CD8-positive, alpha-beta memory T cell (primary cell): ENCODE data around the gene FGR. TPM values are rescaled to one million over a fixed set of nuclear protein-coding genes. Genes with fewer than 3 reads are reported as not detected.
A peak's percentile ranks its signal among the peaks of the same experiment; 100 is the strongest.

Experiments
- CTCF ChIA-PET: fragments of 350-600 bp; sonication (Branson Sonifier 250); formaldehyde crosslinking; loops from one replicate; lab custom pipeline; 2021; ENCODE audit warnings: antibody characterized with exemption; lab: Charles Lee
- POLR2A ChIA-PET: fragments of 350-600 bp; sonication (Branson Sonifier 250); formaldehyde crosslinking; loops from one replicate; lab custom pipeline; 2021; ENCODE audit warnings: antibody characterized with exemption; lab: Charles Lee
- DNase-seq, 5 donors: peaks; one replicate each; pipeline versions ENCODE4 v3.0.0 to v3.0.0-alpha.2; 2020 to 2022; ENCODE audit warnings: mixed read lengths in 1 of 5
- H3K27ac ChIP-seq: one replicate; pipeline ENCODE4 v1.7.0; 2013; ENCODE audit warnings: low read depth, mild to moderate bottlenecking, low read length, moderate library complexity
- H3K27me3 ChIP-seq: 2 replicates; pipeline ENCODE4 v1.7.0; 2013; ENCODE audit warnings: low read length, mild to moderate bottlenecking; ENCODE audit not compliant: insufficient read depth, poor library complexity, severe bottlenecking
- H3K36me3 ChIP-seq: 2 replicates; pipeline ENCODE4 v1.7.0; 2013; ENCODE audit warnings: mild to moderate bottlenecking, low read length, moderate library complexity; ENCODE audit not compliant: insufficient read depth
- H3K4me1 ChIP-seq: 2 replicates; pipeline ENCODE4 v1.7.0; 2013; ENCODE audit warnings: mild to moderate bottlenecking, low read length, moderate library complexity; ENCODE audit not compliant: insufficient read depth
- H3K4me3 ChIP-seq: 2 replicates; pipeline ENCODE4 v1.7.0; 2013; ENCODE audit warnings: mild to moderate bottlenecking, low read length
- H3K9me3 ChIP-seq: 2 replicates; pipeline ENCODE4 v1.7.0; 2013; ENCODE audit warnings: mild to moderate bottlenecking, low read length
- H3K27ac Mint-ChIP-seq, 8 donors: one replicate each; pipeline ENCODE4 v1.8.0; 2020 to 2021; ENCODE audit warnings: mixed read lengths in 8 of 8, mild to moderate bottlenecking in 6 of 8, inconsistent platforms in 3 of 8, moderate library complexity in 3 of 8
- H3K27me3 Mint-ChIP-seq, 2 donors: one replicate each; pipeline ENCODE4 v1.8.0; 2020 to 2021; ENCODE audit warnings: mixed read lengths in 2 of 2, mild to moderate bottlenecking in 1 of 2, moderate library complexity in 1 of 2
- H3K36me3 Mint-ChIP-seq, 3 donors: one replicate each; pipeline ENCODE4 v1.8.0; 2020 to 2021; ENCODE audit warnings: mixed read lengths in 3 of 3, inconsistent platforms in 1 of 3, mild to moderate bottlenecking in 1 of 3
- H3K4me1 Mint-ChIP-seq, 3 donors: one replicate each; pipeline ENCODE4 v1.8.0; 2020 to 2021; ENCODE audit warnings: mixed read lengths in 3 of 3, inconsistent platforms in 1 of 3, mild to moderate bottlenecking in 1 of 3
- H3K4me3 Mint-ChIP-seq, 7 donors: one replicate each; pipeline ENCODE4 v1.8.0; 2020 to 2021; ENCODE audit warnings: mixed read lengths in 7 of 7, mild to moderate bottlenecking in 6 of 7, moderate library complexity in 4 of 7, inconsistent platforms in 2 of 7
- H3K9me3 Mint-ChIP-seq, 5 donors: one replicate each; pipeline ENCODE4 v1.8.0; 2020 to 2022; ENCODE audit warnings: mixed read lengths in 5 of 5, mild to moderate bottlenecking in 3 of 5, moderate library complexity in 2 of 5, inconsistent platforms in 1 of 5
- polyA plus RNA-seq: library from polyadenylated mRNA; unstranded; fragments of 300-500 nt; fragmentation: Illumina TruSeq; gene quantifications from one replicate; pipeline ENCODE4 v1.2.3, GENCODE V29; 2021
- total RNA-seq, 2 experiments: library from RNA; stranded (reverse); gene quantifications; one replicate each; pipeline ENCODE4 v1.2.3, GENCODE V29; 2021

FGR gene
- total and polyA plus RNA-seq, 3 experiments from 2014 or later = 1.6 to 49.6 (median 1.8) TPM

DNA sequence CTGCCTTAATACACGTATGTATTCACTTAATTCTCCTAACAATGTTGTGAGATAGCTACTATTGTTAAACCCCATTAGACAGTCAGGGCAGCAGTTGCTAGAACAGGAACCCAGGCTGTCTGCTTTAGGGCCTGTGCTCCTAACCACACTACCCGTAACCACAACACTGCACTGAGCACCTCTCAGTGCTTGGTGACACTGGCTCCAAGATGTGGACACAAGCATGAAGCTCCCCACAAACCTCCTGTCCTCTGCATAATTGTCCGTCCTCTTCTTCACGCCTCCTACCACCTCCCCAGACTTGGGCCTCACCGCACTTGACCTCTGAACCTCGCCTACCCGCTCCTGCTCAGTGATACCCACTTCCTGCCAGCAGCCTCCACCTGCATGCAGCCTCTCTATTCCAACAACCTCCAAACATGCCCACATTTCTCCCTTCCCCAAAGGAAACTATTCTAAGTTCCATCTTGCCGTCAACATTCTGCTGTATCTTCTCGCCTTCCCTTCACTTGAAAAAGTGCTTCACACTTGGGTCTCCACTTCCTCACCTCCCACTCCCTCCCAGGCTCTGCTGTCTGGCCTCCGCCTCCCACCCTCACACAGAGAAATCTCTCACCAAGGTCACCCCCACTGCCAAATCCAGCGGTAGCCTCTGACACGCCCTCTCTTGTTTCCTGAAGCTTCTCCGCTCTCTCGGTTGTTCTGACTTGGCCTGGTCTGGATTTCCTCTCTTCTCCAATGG is 16.5 kb downstream of the FGR start:
- H3K36me3 ChIP-seq = no peaks in the 10 kb centered on the region
- ChIA-PET POLR2A (interaction anchor here (0.6 to 1.4 kb wide), 2 partner anchors 31 to 54 kb away, joined by 3 read pairs; partner anchors contain the start of gene IFI6), CTCF (interaction anchor here (1.0 to 6.6 kb wide), 7 partner anchors 9 to 53 kb away, joined by 3 to 45 read pairs (median 5); partner anchors contain the start of gene IFI6)
- peaks cover 63% of the 10 kb centered on the region for H3K4me1 ChIP-seq
- no peak overlapping the region for H3K4me3 ChIP-seq
- Mint-ChIP-seq H3K27ac (peak overlapping the region; percentile 82 to 96 (median 90)), H3K36me3 (peaks cover 0 to 18% (median 0%) of the 10 kb centered on the region in 3 donors), H3K9me3 (no peaks in the 10 kb centered on the region), H3K4me3 (peak overlapping the region; percentile 3 to 78 (median 51)), H3K4me1 (peaks cover 54 to 69% (median 55%) of the 10 kb centered on the region in 3 donors), H3K27me3 (peaks cover 0 to 3% of the 10 kb centered on the region in 2 donors)
- H3K27me3 ChIP-seq = no peaks in the 10 kb centered on the region
- DNase-seq = peak in 4 of 5 donors; percentile 35 to 80 (median 64)
- H3K27ac ChIP-seq = no peak overlapping the region
- H3K9me3 ChIP-seq = no peaks in the 10 kb centered on the region

DNA sequence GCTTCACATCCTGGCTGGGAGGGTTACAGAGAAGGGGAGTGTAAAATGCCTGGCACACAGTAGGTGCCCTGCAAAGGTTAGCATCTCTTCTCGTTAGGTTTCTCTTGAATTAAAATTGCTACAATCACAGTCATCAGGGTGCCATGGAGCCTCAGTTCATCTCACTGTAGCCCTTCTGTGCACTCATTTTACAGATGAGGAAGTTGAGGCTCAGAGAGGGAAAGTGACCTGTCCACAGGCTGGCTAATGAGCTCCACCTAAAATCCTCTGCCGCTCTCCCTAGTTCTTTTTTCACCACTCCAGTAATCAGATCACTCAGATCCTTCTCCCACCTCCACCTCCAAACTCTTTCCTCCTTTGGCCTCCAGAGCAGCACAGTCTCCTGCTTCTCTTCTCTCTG is 17.6 kb downstream of the FGR start:
- Histone ChIP-seq H3K4me1 (peaks cover 65% of the 10 kb centered on the region), H3K9me3 (no peaks in the 10 kb centered on the region), H3K27me3 (no peaks in the 10 kb centered on the region), H3K4me3 (no peak overlapping the region), H3K36me3 (no peaks in the 10 kb centered on the region), H3K27ac (peak overlapping the region; percentile 17)
- no peak for DNase-seq
- ChIA-PET CTCF (interaction anchor here (1.3 to 6.6 kb wide), 5 partner anchors 8 to 61 kb away, joined by 5 to 45 read pairs (median 6); no protein-coding TSS in a partner anchor), POLR2A (interaction anchor here (1.4 kb wide), 1 partner anchor 55 kb away, joined by 3 read pairs; the partner anchor contains the start of gene IFI6)
- peak overlapping the region in 6 of 7 donors; percentile 40 to 78 (median 56) for H3K4me3 Mint-ChIP-seq
- H3K27ac Mint-ChIP-seq = peak overlapping the region; percentile 82 to 96 (median 90)
- peaks cover 54 to 71% (median 55%) of the 10 kb centered on the region in 3 donors for H3K4me1 Mint-ChIP-seq
- peaks cover under 1 to 20% (median under 1%) of the 10 kb centered on the region in 3 donors for H3K36me3 Mint-ChIP-seq
- peaks cover 0 to 3% of the 10 kb centered on the region in 2 donors for H3K27me3 Mint-ChIP-seq
- no peaks in the 10 kb centered on the region for H3K9me3 Mint-ChIP-seq

DNA sequence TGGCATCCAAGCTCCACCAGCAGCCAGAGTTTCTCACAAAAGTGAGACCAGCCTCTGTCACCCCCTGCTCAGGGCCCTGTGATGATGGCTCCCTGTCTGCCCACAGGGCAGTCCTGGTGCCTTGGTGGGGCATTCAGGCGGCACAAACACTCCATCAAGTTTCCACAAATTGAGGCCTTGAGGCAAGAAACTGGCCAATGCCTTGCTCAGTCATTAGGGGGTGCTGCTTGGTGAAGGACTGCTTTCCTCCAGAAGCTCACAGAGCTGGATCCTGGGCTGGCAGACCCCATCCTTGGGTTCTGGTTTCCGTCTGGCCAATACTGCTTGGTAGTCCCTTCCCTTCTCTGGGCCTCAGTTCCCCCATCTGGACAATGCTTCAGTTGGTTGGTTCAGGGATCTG is 18.5 kb downstream of the FGR start:
- Histone ChIP-seq H3K27ac (peak overlapping the region; percentile 13), H3K4me3 (no peak overlapping the region), H3K9me3 (no peaks in the 10 kb centered on the region), H3K36me3 (no peaks in the 10 kb centered on the region), H3K4me1 (peaks cover 65% of the 10 kb centered on the region), H3K27me3 (no peaks in the 10 kb centered on the region)
- DNase-seq = no peak
- Mint-ChIP-seq H3K27ac (peak overlapping the region; percentile 73 to 97 (median 83)), H3K27me3 (peaks cover 0 to 3% of the 10 kb centered on the region in 2 donors), H3K9me3 (no peaks in the 10 kb centered on the region), H3K36me3 (peaks cover 3 to 26% (median 3%) of the 10 kb centered on the region in 3 donors), H3K4me3 (peak overlapping the region in 1 of 7 donors; percentile 38), H3K4me1 (peaks cover 50 to 76% (median 57%) of the 10 kb centered on the region in 3 donors)
- ChIA-PET CTCF (interaction anchor here (0.9 to 6.6 kb wide), 4 partner anchors 9 to 53 kb away, joined by 3 to 45 read pairs (median 14); no protein-coding TSS in a partner anchor), POLR2A (no interaction called here)

DNA sequence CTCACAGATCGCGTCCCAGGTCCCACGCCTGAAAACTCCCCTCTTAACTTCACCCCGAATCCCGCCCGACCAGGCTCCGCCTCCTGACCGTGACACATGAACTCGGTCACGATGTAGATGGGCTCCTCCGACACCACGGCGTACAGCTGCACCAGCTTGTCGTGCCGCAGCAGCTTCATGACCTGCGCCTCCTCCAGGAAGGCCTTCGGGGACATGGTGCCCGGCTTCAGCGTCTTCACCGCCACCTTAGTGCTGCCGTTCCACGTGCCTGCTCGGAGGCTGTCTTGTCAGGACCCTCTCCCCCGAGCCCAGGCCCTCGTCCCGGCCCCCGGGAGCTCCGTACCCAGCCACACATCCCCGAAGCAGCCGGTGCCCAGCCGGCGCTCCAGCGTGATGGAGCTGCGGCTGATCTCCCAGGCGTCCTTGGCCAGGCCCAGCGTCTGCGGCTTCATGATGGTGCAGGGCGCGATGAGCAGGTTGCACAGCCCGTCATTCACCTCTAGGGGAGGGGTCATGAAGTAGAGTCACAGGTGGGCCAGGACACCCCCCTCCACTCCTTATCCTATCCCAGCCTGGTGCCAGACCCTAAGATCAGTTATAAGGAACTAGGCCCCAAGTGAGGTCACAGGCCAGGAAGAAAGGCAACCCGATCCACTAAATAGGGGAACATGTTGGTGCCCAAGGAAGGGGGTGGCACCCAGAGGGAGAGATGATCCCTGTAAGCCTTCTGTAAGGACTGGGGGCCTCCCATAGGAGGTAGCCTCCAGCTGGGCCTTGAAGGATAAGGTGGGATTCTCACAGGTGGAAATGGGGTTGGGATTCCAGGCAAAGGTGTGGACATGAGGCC is 19.4 kb downstream of the FGR start:
- H3K27me3 ChIP-seq = no peaks in the 10 kb centered on the region
- no peaks in the 10 kb centered on the region for H3K9me3 ChIP-seq
- H3K4me1 Mint-ChIP-seq = peaks cover 46 to 70% (median 58%) of the 10 kb centered on the region in 3 donors
- peak overlapping the region in 2 of 7 donors; percentile 38 to 40 for H3K4me3 Mint-ChIP-seq
- no peaks in the 10 kb centered on the region for H3K36me3 ChIP-seq
- no peaks in the 10 kb centered on the region for H3K9me3 Mint-ChIP-seq
- H3K4me1 ChIP-seq = peaks cover 73% of the 10 kb centered on the region
- peaks cover 0 to 3% of the 10 kb centered on the region in 2 donors for H3K27me3 Mint-ChIP-seq
- H3K27ac ChIP-seq = peak overlapping the region; percentile 13
- H3K27ac Mint-ChIP-seq = peak overlapping the region; percentile 29 to 91 (median 82)
- ChIA-PET CTCF (interaction anchor here (0.9 to 6.6 kb wide), 3 partner anchors 8 to 47 kb away, joined by 3 to 45 read pairs (median 22); no protein-coding TSS in a partner anchor), POLR2A (no interaction called here)
- H3K36me3 Mint-ChIP-seq = peaks cover 3 to 21% (median 3%) of the 10 kb centered on the region in 3 donors
- peak in 1 of 5 donors; percentile 47 for DNase-seq
- no peak overlapping the region for H3K4me3 ChIP-seq

DNA sequence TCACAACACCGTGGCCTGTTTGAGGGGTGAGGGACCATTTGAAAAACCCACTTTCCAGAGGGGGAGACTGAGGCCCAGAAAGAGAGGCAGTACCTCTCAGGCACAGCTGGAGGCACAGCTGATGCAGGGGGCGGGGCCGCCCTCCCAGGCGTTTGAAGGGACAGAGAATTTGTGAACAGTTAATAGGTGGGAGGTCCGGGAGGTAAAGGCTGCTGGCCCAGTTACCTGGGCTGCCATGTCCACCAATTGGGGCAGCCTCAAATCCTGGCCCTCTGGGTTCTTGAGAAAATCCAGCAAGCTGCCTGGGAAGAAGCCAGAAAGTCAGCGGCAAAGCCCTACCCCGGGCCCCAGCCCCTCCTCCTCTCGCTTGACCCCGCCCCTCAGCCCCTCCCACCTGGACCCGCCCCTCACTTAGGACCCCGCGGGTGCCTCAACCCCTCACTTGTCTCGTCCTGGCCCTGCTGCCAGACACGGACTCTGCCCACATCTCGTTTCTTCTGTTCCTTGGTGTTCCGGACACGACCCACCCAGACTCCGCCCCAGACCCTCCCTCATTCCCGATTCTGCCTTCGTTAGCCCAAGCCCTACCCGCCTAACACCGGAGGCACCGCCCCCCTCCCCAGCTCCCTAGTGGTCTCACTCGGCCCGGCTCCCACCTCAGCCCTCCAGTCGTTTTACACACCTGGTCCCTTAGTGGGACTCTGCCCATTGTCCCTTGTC is 20.2 kb downstream of the FGR start:
- H3K4me3 ChIP-seq = no peak overlapping the region
- Mint-ChIP-seq H3K4me1 (peaks cover 45 to 69% (median 58%) of the 10 kb centered on the region in 3 donors), H3K27me3 (peaks cover 0 to 3% of the 10 kb centered on the region in 2 donors), H3K27ac (peak overlapping the region in 6 of 8 donors; percentile 51 to 82 (median 63)), H3K4me3 (peak overlapping the region in 2 of 7 donors; percentile 32 to 65), H3K36me3 (peaks cover 3 to 21% (median 3%) of the 10 kb centered on the region in 3 donors), H3K9me3 (no peaks in the 10 kb centered on the region)
- no peak overlapping the region for H3K27ac ChIP-seq
- H3K9me3 ChIP-seq = no peaks in the 10 kb centered on the region
- no peaks in the 10 kb centered on the region for H3K36me3 ChIP-seq
- ChIA-PET CTCF (interaction anchor here (0.7 to 2.4 kb wide), 5 partner anchors 9 to 55 kb away, joined by 3 to 12 read pairs (median 4); no protein-coding TSS in a partner anchor), POLR2A (interaction anchor here (0.5 to 1.1 kb wide), 3 partner anchors 10 to 25 kb away, joined by 3 to 6 read pairs (median 4); partner anchors contain the start of gene AHDC1)
- no peak for DNase-seq
- no peaks in the 10 kb centered on the region for H3K27me3 ChIP-seq
- H3K4me1 ChIP-seq = peaks cover 81% of the 10 kb centered on the region

DNA sequence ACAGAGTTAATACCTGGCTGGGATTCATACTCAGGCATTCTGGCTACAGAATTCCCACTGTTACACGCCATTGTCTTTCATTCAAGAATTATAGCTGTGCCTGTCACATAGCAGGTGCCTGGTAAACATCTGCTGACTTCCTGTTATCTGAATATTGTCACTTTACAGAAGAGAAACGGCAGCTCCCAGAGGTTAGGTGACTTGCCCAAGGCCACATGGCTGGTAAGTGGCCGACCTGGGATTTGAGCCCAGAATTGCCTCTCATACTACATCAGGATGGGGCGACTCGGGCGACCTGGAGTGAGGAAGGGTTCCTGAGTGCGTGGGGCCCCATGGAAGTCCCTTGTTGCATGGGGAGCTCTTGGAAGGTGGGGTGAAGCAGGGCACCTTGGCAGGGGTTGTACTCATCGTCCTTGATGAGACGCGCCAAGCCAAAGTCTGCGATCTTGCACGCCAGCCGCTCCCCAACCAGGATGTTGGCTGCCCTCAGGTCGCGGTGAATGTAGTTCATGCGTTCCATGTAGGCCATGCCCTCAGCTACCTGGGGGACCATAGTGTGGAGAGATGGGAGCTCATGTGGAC is 20.9 kb downstream of the FGR start:
- H3K27me3 Mint-ChIP-seq = peaks cover 0 to 3% of the 10 kb centered on the region in 2 donors
- no peak for DNase-seq
- no peaks in the 10 kb centered on the region for H3K36me3 ChIP-seq
- CTCF ChIA-PET = interaction anchor here (0.7 to 2.4 kb wide), 5 partner anchors 9 to 55 kb away, joined by 3 to 12 read pairs (median 4); no protein-coding TSS in a partner anchor
- H3K27ac ChIP-seq = no peak overlapping the region
- H3K4me3 ChIP-seq = no peak overlapping the region
- peaks cover 88% of the 10 kb centered on the region for H3K4me1 ChIP-seq
- H3K4me1 Mint-ChIP-seq = peaks cover 39 to 63% (median 52%) of the 10 kb centered on the region in 3 donors
- H3K9me3 Mint-ChIP-seq = no peaks in the 10 kb centered on the region
- H3K9me3 ChIP-seq = no peaks in the 10 kb centered on the region
- H3K27ac Mint-ChIP-seq = peak overlapping the region in 7 of 8 donors; percentile 10 to 89 (median 67)
- H3K4me3 Mint-ChIP-seq = peak overlapping the region in 3 of 7 donors; percentile 12 to 65 (median 22)
- POLR2A ChIA-PET = interaction anchor here (0.5 to 1.1 kb wide), 3 partner anchors 10 to 26 kb away, joined by 3 to 6 read pairs (median 4); partner anchors contain the start of gene AHDC1
- no peaks in the 10 kb centered on the region for H3K27me3 ChIP-seq
- peaks cover 3 to 21% (median 3%) of the 10 kb centered on the region in 3 donors for H3K36me3 Mint-ChIP-seq
